ENCODE data around the gene TPST1.

The TPST1 gene

GRCh38 chr7:66239467-66239856 is 34.3 kb downstream of the TPST1 start:
- DNase-seq = no peak

GRCh38 chr7:66245008-66245407 is 39.9 kb downstream of the TPST1 start:
- DNase-seq = no peak

- DNase-seq = no peak
Measured at GRCh38 chr7:66246554-66247171, 41.5 kb downstream of the TPST1 start.

GRCh38 chr7:66247380-66248078 is 42.4 kb downstream of the TPST1 start:
- DNase-seq = no peak

GRCh38 chr7:66250711-66251110 is 45.6 kb downstream of the TPST1 start:
- DNase-seq = no peak

- no peak for DNase-seq
Measured at GRCh38 chr7:66255534-66256100, 50.5 kb downstream of the TPST1 start.

GRCh38 chr7:66256281-66256680 is 51.1 kb downstream of the TPST1 start:
- no peak for DNase-seq

- DNase-seq = no peak
Measured at GRCh38 chr7:66257481-66257880, 52.3 kb downstream of the TPST1 start.

- DNase-seq = no peak
Measured at GRCh38 chr7:66258409-66258808, 53.3 kb downstream of the TPST1 start.

- no peak for DNase-seq
Measured at GRCh38 chr7:66261941-66262340, 56.8 kb downstream of the TPST1 start.

- no peak for DNase-seq
Measured at GRCh38 chr7:66263936-66264335, 58.8 kb downstream of the TPST1 start.

GRCh38 chr7:66265566-66265965 is 60.4 kb downstream of the TPST1 start:
- DNase-seq = no peak

- no peak for DNase-seq
Measured at GRCh38 chr7:66267249-66267648, 62.1 kb downstream of the TPST1 start.

GRCh38 chr7:66269978-66270377 is 64.8 kb downstream of the TPST1 start:
- DNase-seq = no peak

- DNase-seq = no peak
Measured at GRCh38 chr7:66272321-66272720, 67.2 kb downstream of the TPST1 start.

- DNase-seq = no peak
Measured at GRCh38 chr7:66276363-66276762, 71.2 kb downstream of the TPST1 start.

GRCh38 chr7:66277492-66277891 is 72.4 kb downstream of the TPST1 start:
- DNase-seq = no peak

GRCh38 chr7:66279912-66280311 is 74.8 kb downstream of the TPST1 start:
- no peak for DNase-seq

GRCh38 chr7:66281678-66282590 is 76.8 kb downstream of the TPST1 start:
- no peak for DNase-seq

GRCh38 chr7:66282591-66282935 is 77.4 kb downstream of the TPST1 start:
- no peak for DNase-seq

- no peak for DNase-seq
Measured at GRCh38 chr7:66283003-66283920, 78.1 kb downstream of the TPST1 start.

GRCh38 chr7:66296001-66296521 is 90.9 kb downstream of the TPST1 start:
- no peak for DNase-seq
